Forelimb muscle (tissue), 1 donor: ENCODE results near the gene RMND1. TPM values are rescaled to one million over a fixed set of nuclear protein-coding genes. Genes with fewer than 3 reads are reported as not detected.

Experiments used
- DNase-seq: peaks from one replicate; pipeline ENCODE4 v3.0.0-alpha.2; 2013; ENCODE audit warnings: low read depth
- polyA plus RNA-seq: library from polyadenylated mRNA; unstranded; fragments of 120-200 nt; gene quantifications from one replicate; pipeline ENCODE4 v1.2.1, GENCODE V29; 2013; ENCODE audit not compliant: insufficient read length

Gene RMND1
- polyA plus RNA-seq, 1 donor = 20.4 TPM

GRCh38 chr6:151417477-151417876 is 34.4 kb downstream of the RMND1 start:
- no peak for DNase-seq

GRCh38 chr6:151414641-151415260 is 37.2 kb downstream of the RMND1 start:
- no peak for DNase-seq

- no peak for DNase-seq
These were observed 38.4 kb downstream of the RMND1 start for GRCh38 chr6:151413372-151414145.

- no peak for DNase-seq
These were observed 39.0 kb downstream of the RMND1 start for GRCh38 chr6:151412909-151413308.

- no peak for DNase-seq
These were observed 42.2 kb downstream of the RMND1 start for GRCh38 chr6:151409679-151410078.

- no peak for DNase-seq
These were observed 42.7 kb downstream of the RMND1 start for GRCh38 chr6:151409260-151409659.

GRCh38 chr6:151408858-151409257 is 43.1 kb downstream of the RMND1 start:
- DNase-seq = no peak

- DNase-seq = no peak
These were observed 48.0 kb downstream of the RMND1 start for GRCh38 chr6:151403919-151404308.

GRCh38 chr6:151402228-151402627 is 49.7 kb downstream of the RMND1 start:
- no peak for DNase-seq

GRCh38 chr6:151400473-151400872 is 51.5 kb downstream of the RMND1 start:
- DNase-seq = no peak

- no peak for DNase-seq
These were observed 52.2 kb downstream of the RMND1 start for GRCh38 chr6:151399679-151400078.

- DNase-seq = no peak
These were observed 58.5 kb downstream of the RMND1 start for GRCh38 chr6:151393410-151393809.

- DNase-seq = no peak
These were observed 59.5 kb downstream of the RMND1 start for GRCh38 chr6:151392427-151392826.

- no peak for DNase-seq
These were observed 60.2 kb downstream of the RMND1 start, which contains the start of gene ZBTB2 for GRCh38 chr6:151391471-151392413. ZBTB2 (minus strand) TSS chr6:151391559; CDS start chr6:151373637, 17,922 bp downstream.

- no peak for DNase-seq
These were observed 61.0 kb downstream of the RMND1 start for GRCh38 chr6:151390851-151391470.

- DNase-seq = peak; percentile 95
These were observed 61.6 kb downstream of the RMND1 start for GRCh38 chr6:151390276-151390850.

GRCh38 chr6:151389618-151390275 is 62.2 kb downstream of the RMND1 start:
- no peak for DNase-seq

- DNase-seq = no peak
These were observed 62.8 kb downstream of the RMND1 start for GRCh38 chr6:151388997-151389617.

- DNase-seq = no peak
These were observed 63.7 kb downstream of the RMND1 start for GRCh38 chr6:151388236-151388635.
